ENCODE results near the gene PKMYT1. TPM values are rescaled to one million over a fixed set of nuclear protein-coding genes. Genes with fewer than 3 reads are reported as not detected.

Gene PKMYT1
- 100 to 1,000 TPM; 144 to 160 TPM for total RNA-seq

DNA sequence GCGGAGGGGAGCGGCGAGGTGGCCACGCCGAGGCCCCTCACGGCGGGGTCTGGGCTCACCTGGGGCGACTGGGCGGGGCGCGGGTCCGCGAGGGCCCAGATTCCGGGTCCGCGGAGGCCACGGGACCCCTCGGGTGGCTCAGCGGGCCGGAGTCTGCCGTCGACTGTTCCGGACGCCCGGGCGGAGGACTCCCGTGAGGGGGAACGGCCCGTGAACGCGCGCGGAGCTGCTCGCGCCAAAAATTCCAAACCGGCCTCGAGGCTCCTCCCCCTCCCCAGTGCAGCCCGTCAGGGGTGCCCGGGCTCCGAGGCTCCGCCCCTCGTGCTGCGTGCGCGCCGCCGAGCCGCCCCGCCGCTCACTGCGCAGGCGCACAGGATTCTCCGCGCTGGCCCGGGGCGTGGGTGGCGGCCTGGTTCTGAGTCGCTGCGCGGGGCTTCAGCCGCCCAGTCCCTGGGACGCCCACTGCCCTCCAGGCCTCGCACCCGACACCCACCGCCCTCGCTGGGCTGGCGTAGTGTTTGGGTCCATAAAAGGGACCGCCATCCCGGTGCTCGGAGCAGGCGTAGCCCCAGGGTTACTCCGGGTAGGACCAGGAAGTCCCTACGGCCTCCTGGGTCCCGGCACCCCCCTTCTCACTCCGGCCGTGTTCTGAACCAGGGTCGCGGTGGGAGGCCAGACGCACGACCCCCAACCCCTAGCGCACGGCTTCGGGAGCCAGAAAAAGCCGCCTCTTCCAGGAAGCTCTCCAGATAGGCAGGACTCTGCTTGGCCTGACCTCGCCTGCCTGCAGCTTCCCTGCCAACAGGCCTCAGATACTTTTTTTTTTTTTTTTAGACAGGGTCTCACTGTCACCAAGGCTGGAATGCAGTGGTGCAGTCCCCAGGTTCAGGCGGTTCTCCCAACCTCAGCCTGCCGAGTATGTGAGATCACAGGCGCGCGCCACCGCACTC is at the start of gene PKMYT1:
TSS of gene PKMYT1 (minus strand) at position 220 of the 950 bp plus-strand sequence. CDS start 789 bp downstream, outside the sequence.
- Mint-ChIP-seq H3K27me3 (ENCODE audit: low read depth) (no peaks in the 10 kb centered on the region), H3K9me3 (ENCODE audit: insufficient read depth) (no peaks in the 10 kb centered on the region), H3K4me3 (peak within 1 kb of the TSS; percentile 87), H3K27ac (peak within 1 kb of the TSS; percentile 88), H3K4me1 (ENCODE audit: low read depth) (peaks cover 45% of the 10 kb centered on the region), H3K36me3 (ENCODE audit: low read depth) (peaks cover 28% of the 10 kb centered on the region)
- ChIA-PET CTCF (interaction anchor here (1.0 to 3.9 kb wide), 6 partner anchors 11 to 141 kb away, joined by 3 to 16 read pairs (median 4); partner anchors contain the start of gene PAQR4), POLR2A (interaction anchor here (0.6 to 2.5 kb wide), 18 partner anchors 8 to 205 kb away, joined by 3 to 30 read pairs (median 3); partner anchors contain the start of genes CLDN6, PAQR4 and TNFRSF12A)
- ATAC-seq (peak; percentile 95), DNase-seq (peak; percentile 95)

DNA sequence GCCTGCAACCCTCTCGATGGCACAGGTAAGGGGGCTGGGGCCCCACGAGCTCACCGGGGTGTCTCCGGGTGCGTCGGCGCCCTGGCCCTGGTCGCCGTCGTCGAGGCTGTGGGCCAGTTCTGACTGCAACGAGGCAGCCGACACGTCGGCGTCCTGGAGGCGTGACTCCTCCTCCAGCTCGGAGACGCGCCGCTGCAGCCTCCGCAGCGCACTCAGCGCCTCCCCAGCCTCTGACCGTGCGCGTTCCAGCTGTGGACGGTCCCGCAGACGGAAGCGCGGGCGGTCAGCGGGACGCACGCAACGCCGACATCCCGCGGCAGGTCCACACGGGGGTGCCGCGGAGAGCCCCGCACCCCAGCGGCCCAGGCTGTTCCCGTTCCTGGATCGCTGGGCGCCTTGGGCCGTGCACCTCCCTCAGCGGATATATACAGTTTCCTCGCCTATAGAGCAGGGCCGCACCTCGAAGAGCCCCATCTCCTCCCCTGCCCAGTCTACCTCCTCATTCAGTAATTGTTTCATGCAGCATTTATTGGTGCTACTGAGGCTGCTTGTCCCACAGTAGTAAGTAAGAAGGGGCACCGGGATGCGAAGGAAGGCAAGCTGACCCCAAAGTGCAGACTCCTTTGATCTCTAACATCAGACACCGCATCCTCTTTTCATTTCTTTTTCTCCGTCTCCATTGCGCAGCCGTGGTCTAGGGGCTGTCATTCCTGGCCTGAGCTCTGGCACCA is 49.4 kb upstream of the PKMYT1 start:
- POLR2A ChIA-PET: interaction anchor here (0.6 to 1.6 kb wide), 5 partner anchors 12 to 267 kb away, joined by 3 to 11 read pairs (median 4); partner anchors contain the start of gene PKMYT1

GRCh38 chr16:3028716-3029319 is 48.6 kb upstream of the PKMYT1 start:
- Mint-ChIP-seq H3K4me3 (peak overlapping the region; percentile 61), H3K27ac (peak overlapping the region; percentile 49), H3K36me3 (ENCODE audit: low read depth) (peaks cover 20% of the 10 kb centered on the region), H3K9me3 (ENCODE audit: insufficient read depth) (no peaks in the 10 kb centered on the region), H3K4me1 (ENCODE audit: low read depth) (peaks cover 48% of the 10 kb centered on the region), H3K27me3 (ENCODE audit: low read depth) (peaks cover 31% of the 10 kb centered on the region)
- ChIA-PET CTCF (interaction anchor here (1.0 to 10.4 kb wide), 31 partner anchors 8 to 254 kb away, joined by 3 to 270 read pairs (median 6); partner anchors contain the start of genes BICDL2, CLDN6, CLDN9 and HCFC1R1), POLR2A (interaction anchor here (0.9 to 1.6 kb wide), 4 partner anchors 14 to 48 kb away, joined by 3 to 11 read pairs (median 4); partner anchors contain the start of gene PKMYT1)
- DNase-seq (no peak), ATAC-seq (no peak)

More for the DNA sequence above, 49.4 kb upstream of the PKMYT1 start:
- DNase-seq (peak; percentile 68), ATAC-seq (peak; percentile 58)
- Mint-ChIP-seq H3K4me1 (ENCODE audit: low read depth) (peaks cover 44% of the 10 kb centered on the region), H3K36me3 (ENCODE audit: low read depth) (peaks cover 18% of the 10 kb centered on the region), H3K27me3 (ENCODE audit: low read depth) (peaks cover 39% of the 10 kb centered on the region), H3K4me3 (peak overlapping the region; percentile 65), H3K27ac (peak overlapping the region; percentile 65), H3K9me3 (ENCODE audit: insufficient read depth) (no peaks in the 10 kb centered on the region)
- CTCF ChIA-PET: interaction anchor here (0.6 to 10.4 kb wide), 13 partner anchors 9 to 136 kb away, joined by 3 to 270 read pairs (median 10); partner anchors contain the start of genes BICDL2, CLDN6, HCFC1R1 and IL32

- ChIA-PET POLR2A (interaction anchor here (0.6 to 1.2 kb wide), 7 partner anchors 14 to 1328 kb away, joined by 3 to 4 read pairs (median 3); no protein-coding TSS in a partner anchor), CTCF (interaction anchor here (0.7 to 10.4 kb wide), 30 partner anchors 7 to 255 kb away, joined by 3 to 270 read pairs (median 6); partner anchors contain the start of genes BICDL2, CLDN6, CLDN9 and HCFC1R1)
- DNase-seq (peak; percentile 90), ATAC-seq (peak; percentile 46)
- H3K9me3 Mint-ChIP-seq (ENCODE audit: insufficient read depth): no peaks in the 10 kb centered on the region
- H3K4me1 Mint-ChIP-seq (ENCODE audit: low read depth): peaks cover 50% of the 10 kb centered on the region
- peaks cover 25% of the 10 kb centered on the region for H3K27me3 Mint-ChIP-seq (ENCODE audit: low read depth)
- H3K27ac Mint-ChIP-seq: peak overlapping the region; percentile 63
- peak overlapping the region; percentile 61 for H3K4me3 Mint-ChIP-seq
- H3K36me3 Mint-ChIP-seq (ENCODE audit: low read depth): peaks cover 20% of the 10 kb centered on the region
These were observed 47.9 kb upstream of the PKMYT1 start for GRCh38 chr16:3027983-3028715.

GRCh38 chr16:3027489-3027795 is 47.2 kb upstream of the PKMYT1 start:
- POLR2A ChIA-PET: interaction anchor here (1.0 to 1.2 kb wide), 3 partner anchors 15 to 84 kb away, joined by 3 to 4 read pairs (median 3); no protein-coding TSS in a partner anchor
- H3K4me3 Mint-ChIP-seq: no peak overlapping the region

GRCh38 chr16:3026609-3027488 is 46.6 kb upstream of the PKMYT1 start:
- H3K27me3 Mint-ChIP-seq (ENCODE audit: low read depth): peaks cover 15% of the 10 kb centered on the region
- ChIA-PET POLR2A (interaction anchor here (1.0 kb wide), 1 partner anchor 23 kb away, joined by 4 read pairs; no protein-coding TSS in a partner anchor), CTCF (interaction anchor here (1.3 to 10.4 kb wide), 12 partner anchors 15 to 146 kb away, joined by 4 to 270 read pairs (median 10); partner anchors contain the start of genes BICDL2, CLDN9, MMP25 and PKMYT1)
- ATAC-seq (no peak), DNase-seq (no peak)
- peaks cover 60% of the 10 kb centered on the region for H3K4me1 Mint-ChIP-seq (ENCODE audit: low read depth)
- peaks cover 25% of the 10 kb centered on the region for H3K36me3 Mint-ChIP-seq (ENCODE audit: low read depth)
- no peak overlapping the region for H3K27ac Mint-ChIP-seq
- H3K4me3 Mint-ChIP-seq: no peak overlapping the region
- H3K9me3 Mint-ChIP-seq (ENCODE audit: insufficient read depth): no peaks in the 10 kb centered on the region

More at GRCh38 chr16:3027489-3027795, 47.2 kb upstream of the PKMYT1 start:
- H3K36me3 Mint-ChIP-seq (ENCODE audit: low read depth): peaks cover 23% of the 10 kb centered on the region
- ATAC-seq (no peak), DNase-seq (no peak)
- H3K4me1 Mint-ChIP-seq (ENCODE audit: low read depth): peaks cover 54% of the 10 kb centered on the region
- H3K9me3 Mint-ChIP-seq (ENCODE audit: insufficient read depth): no peaks in the 10 kb centered on the region
- H3K27ac Mint-ChIP-seq: no peak overlapping the region
- peaks cover 17% of the 10 kb centered on the region for H3K27me3 Mint-ChIP-seq (ENCODE audit: low read depth)
- CTCF ChIA-PET: interaction anchor here (0.7 to 10.4 kb wide), 23 partner anchors 6 to 255 kb away, joined by 3 to 270 read pairs (median 9); partner anchors contain the start of genes BICDL2, CLDN6, CLDN9 and HCFC1R1

GRCh38 chr16:3026003-3026378 is 45.7 kb upstream of the PKMYT1 start:
- ATAC-seq (no peak), DNase-seq (no peak)
- Mint-ChIP-seq H3K4me3 (no peak overlapping the region), H3K27me3 (ENCODE audit: low read depth) (peaks cover 13% of the 10 kb centered on the region), H3K27ac (no peak overlapping the region), H3K9me3 (ENCODE audit: insufficient read depth) (no peaks in the 10 kb centered on the region), H3K36me3 (ENCODE audit: low read depth) (peaks cover 25% of the 10 kb centered on the region), H3K4me1 (ENCODE audit: low read depth) (peaks cover 65% of the 10 kb centered on the region)
- POLR2A ChIA-PET: no interaction called here
- CTCF ChIA-PET: interaction anchor here (1.1 to 10.4 kb wide), 4 partner anchors 10 to 103 kb away, joined by 3 to 270 read pairs (median 186); partner anchors contain the start of genes BICDL2 and MMP25

- CTCF ChIA-PET: interaction anchor here (1.1 to 4.0 kb wide), 3 partner anchors 10 to 104 kb away, joined by 3 to 31 read pairs (median 8); no protein-coding TSS in a partner anchor
- Mint-ChIP-seq H3K4me3 (peak overlapping the region; percentile 15), H3K9me3 (ENCODE audit: insufficient read depth) (no peaks in the 10 kb centered on the region), H3K27me3 (ENCODE audit: low read depth) (peaks cover 13% of the 10 kb centered on the region), H3K27ac (no peak overlapping the region), H3K4me1 (ENCODE audit: low read depth) (peaks cover 66% of the 10 kb centered on the region), H3K36me3 (ENCODE audit: low read depth) (peaks cover 25% of the 10 kb centered on the region)
- DNase-seq (no peak), ATAC-seq (no peak)
- POLR2A ChIA-PET: no interaction called here
These were observed 45.1 kb upstream of the PKMYT1 start for GRCh38 chr16:3025032-3026002.

Measured in activated CD8-positive, alpha-beta T cell treated with anti-CD3 and anti-CD28 coated beads, Interleukin-2, amount 10 ng/mL, durations not matched to agents 7 days and 5 days (primary cell).